H7 (cell line): ENCODE data around the gene SIK3. TPM values are rescaled to one million over a fixed set of nuclear protein-coding genes. Genes with fewer than 3 reads are reported as not detected.

ENCODE experiments used
- DNase-seq: peaks from one replicate; pipeline ENCODE4 v3.0.0; 2012
- H3K27me3 ChIP-seq: 2 replicates; pipeline ENCODE4 v1.6.0; 2011; ENCODE audit warnings: mild to moderate bottlenecking, low read length; ENCODE audit not compliant: control insufficient read depth, insufficient read depth
- H3K36me3 ChIP-seq: replicated peaks from 2 replicates; pipeline ENCODE4 v1.5.1; 2011; ENCODE audit warnings: low read length; ENCODE audit not compliant: control insufficient read depth, insufficient read depth
- H3K4me3 ChIP-seq: 2 replicates; pipeline ENCODE4 v1.5.1; 2011; ENCODE audit warnings: low read depth, mild to moderate bottlenecking, control low read depth, low read length, moderate library complexity; ENCODE audit not compliant: insufficient read depth
- total RNA-seq: library from RNA; depleted of rRNA; stranded (reverse); fragments of >200 nt; shearing (Covaris generic); gene quantifications from 2 replicates; pipeline ENCODE4 v1.2.3, GENCODE V29; 2014

SIK3 gene
- total RNA-seq, 1 experiment from 2014 or later: 14.4 TPM

GRCh38 chr11:116881143-116881542 is 217.1 kb downstream of the SIK3 start:
- H3K4me3 ChIP-seq: no peak overlapping the region

GRCh38 chr11:116879800-116880625 is 218.2 kb downstream of the SIK3 start:
- no peak overlapping the region for H3K4me3 ChIP-seq
- DNase-seq: peak; percentile 56
- H3K27me3 ChIP-seq: no peaks in the 10 kb centered on the region
- H3K36me3 ChIP-seq: peaks cover 2% of the 10 kb centered on the region

More at GRCh38 chr11:116881143-116881542, 217.1 kb downstream of the SIK3 start:
- H3K36me3 ChIP-seq: no peaks in the 10 kb centered on the region; the same call in 1 of the 2 replicates
- DNase-seq: no peak
- H3K27me3 ChIP-seq: no peaks in the 10 kb centered on the region

- Histone ChIP-seq H3K27me3 (no peaks in the 10 kb centered on the region), H3K4me3 (no peak overlapping the region), H3K36me3 (peaks cover 7% of the 10 kb centered on the region)
- no peak for DNase-seq
Measured at GRCh38 chr11:116876656-116877055, 221.6 kb downstream of the SIK3 start.

- H3K27me3 ChIP-seq: no peaks in the 10 kb centered on the region
- no peak overlapping the region for H3K4me3 ChIP-seq
- H3K36me3 ChIP-seq: peaks cover 10% of the 10 kb centered on the region
- no peak for DNase-seq
Measured at GRCh38 chr11:116875194-116875593, 223.0 kb downstream of the SIK3 start.

GRCh38 chr11:116874251-116874650 is 224.0 kb downstream of the SIK3 start:
- Histone ChIP-seq H3K36me3 (peaks cover 15% of the 10 kb centered on the region), H3K4me3 (no peak overlapping the region), H3K27me3 (no peaks in the 10 kb centered on the region)
- DNase-seq: no peak

GRCh38 chr11:116873381-116873780 is 224.8 kb downstream of the SIK3 start:
- Histone ChIP-seq H3K36me3 (peaks cover 15% of the 10 kb centered on the region), H3K4me3 (no peak overlapping the region), H3K27me3 (no peaks in the 10 kb centered on the region)
- no peak for DNase-seq

- Histone ChIP-seq H3K4me3 (no peak overlapping the region), H3K27me3 (no peaks in the 10 kb centered on the region), H3K36me3 (peaks cover 20% of the 10 kb centered on the region)
- DNase-seq: no peak
Measured at GRCh38 chr11:116871248-116871647, 227.0 kb downstream of the SIK3 start.

GRCh38 chr11:116870054-116870453 is 228.2 kb downstream of the SIK3 start:
- DNase-seq: no peak
- Histone ChIP-seq H3K27me3 (no peaks in the 10 kb centered on the region), H3K36me3 (peaks cover 20% of the 10 kb centered on the region), H3K4me3 (no peak overlapping the region)

- no peaks in the 10 kb centered on the region for H3K27me3 ChIP-seq
- peaks cover 19% of the 10 kb centered on the region for H3K36me3 ChIP-seq
- no peak for DNase-seq
- H3K4me3 ChIP-seq: no peak overlapping the region
Measured at GRCh38 chr11:116869610-116870009, 228.6 kb downstream of the SIK3 start.

GRCh38 chr11:116868066-116868465 is 230.2 kb downstream of the SIK3 start:
- H3K4me3 ChIP-seq: no peak overlapping the region
- no peaks in the 10 kb centered on the region for H3K27me3 ChIP-seq
- DNase-seq: no peak
- H3K36me3 ChIP-seq: peaks cover 20% of the 10 kb centered on the region

- H3K4me3 ChIP-seq: no peak overlapping the region
- no peaks in the 10 kb centered on the region for H3K27me3 ChIP-seq
- peaks cover 18% of the 10 kb centered on the region for H3K36me3 ChIP-seq
- DNase-seq: no peak
Measured at GRCh38 chr11:116867619-116868018, 230.6 kb downstream of the SIK3 start.

GRCh38 chr11:116866804-116867455 is 231.3 kb downstream of the SIK3 start:
- Histone ChIP-seq H3K4me3 (no peak overlapping the region), H3K36me3 (peaks cover 18% of the 10 kb centered on the region)
- no peak for DNase-seq

GRCh38 chr11:116865696-116866095 is 232.5 kb downstream of the SIK3 start:
- H3K36me3 ChIP-seq: peaks cover 21% of the 10 kb centered on the region
- no peak overlapping the region for H3K4me3 ChIP-seq

More at GRCh38 chr11:116866804-116867455, 231.3 kb downstream of the SIK3 start:
- H3K27me3 ChIP-seq: no peaks in the 10 kb centered on the region

GRCh38 chr11:116864531-116864930 is 233.7 kb downstream of the SIK3 start:
- H3K27me3 ChIP-seq: no peaks in the 10 kb centered on the region
- no peak for DNase-seq
- H3K36me3 ChIP-seq: peaks cover 16% of the 10 kb centered on the region
- H3K4me3 ChIP-seq: no peak overlapping the region

More at GRCh38 chr11:116865696-116866095, 232.5 kb downstream of the SIK3 start:
- no peak for DNase-seq
- no peaks in the 10 kb centered on the region for H3K27me3 ChIP-seq

- no peak for DNase-seq
- no peak overlapping the region for H3K4me3 ChIP-seq
- peaks cover 22% of the 10 kb centered on the region for H3K36me3 ChIP-seq
- no peaks in the 10 kb centered on the region for H3K27me3 ChIP-seq
Measured at GRCh38 chr11:116862951-116863350, 235.3 kb downstream of the SIK3 start.
